PC-3 (cell line): ENCODE results near the gene IGFBPL1.

Experiments used
- EZH2 ChIP-seq: fragments of 300-600 bp; sonication (generic); IDR thresholded peaks from one replicate; pipeline ENCODE4 v1.6.1; 2017; ENCODE audit warnings: antibody characterized with exemption, mild to moderate bottlenecking, low read length; ENCODE audit not compliant: unreplicated experiment
- EZH2phosphoT487 ChIP-seq: fragments of 300-600 bp; sonication (generic); IDR thresholded peaks from 2 replicates; pipeline ENCODE4 v1.6.1; 2018; ENCODE audit warnings: mild to moderate bottlenecking, antibody characterized with exemption, low read length, borderline replicate concordance
- TF ChIP-seq, protein P1 (sequence below): fragments of 300-600 bp; sonication (generic); conservative IDR thresholded peaks from 2 replicates; pipeline ENCODE4 v1.5.1; 2017; ENCODE audit warnings: antibody characterized with exemption, low read depth, mild to moderate bottlenecking, low read length

DNA sequence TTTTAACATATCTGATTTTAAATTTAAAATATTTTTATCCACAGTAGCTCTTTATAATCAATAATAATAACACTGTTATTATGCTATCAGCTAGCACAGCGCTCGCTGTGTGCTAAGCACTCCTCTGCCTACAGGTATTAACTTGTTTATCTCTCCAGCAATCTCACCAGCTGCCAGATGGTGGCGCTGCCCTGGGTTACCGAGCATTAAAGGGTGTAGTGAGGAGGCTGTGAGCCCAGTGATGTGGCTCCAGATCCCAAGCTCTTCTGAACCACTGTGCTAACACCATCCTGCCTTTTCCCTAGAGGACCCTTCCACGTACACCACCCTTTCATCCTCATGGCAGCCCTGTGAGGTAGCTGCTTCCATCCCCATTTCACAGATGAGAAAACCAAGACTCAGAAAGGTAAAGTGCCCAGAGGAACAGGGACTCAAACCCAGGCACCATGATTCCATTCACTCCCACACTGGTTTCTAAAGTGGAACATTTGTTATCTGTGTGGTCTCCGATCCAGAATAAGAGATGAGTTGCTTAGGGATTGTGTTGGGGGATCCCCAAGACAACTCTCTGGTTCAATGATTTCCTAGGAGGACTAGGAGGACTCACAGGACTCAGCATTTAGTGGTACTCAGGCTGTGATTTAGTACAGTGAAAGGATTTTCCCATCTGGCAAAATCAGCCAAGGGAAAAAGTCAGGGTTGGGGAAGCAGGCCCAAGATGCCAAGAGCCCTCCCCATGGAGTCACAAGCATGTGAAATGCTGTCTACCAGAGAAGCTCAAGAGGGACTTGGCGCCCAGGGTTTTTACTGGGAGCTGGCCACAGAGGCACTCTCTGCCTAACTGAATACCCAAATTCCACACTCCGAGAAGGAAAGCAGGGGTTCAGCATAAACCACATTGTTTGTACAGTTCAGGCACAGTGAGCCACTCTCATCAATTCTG, 7.0 kb downstream of the IGFBPL1 start:
- TF ChIP-seq, protein P1, sequence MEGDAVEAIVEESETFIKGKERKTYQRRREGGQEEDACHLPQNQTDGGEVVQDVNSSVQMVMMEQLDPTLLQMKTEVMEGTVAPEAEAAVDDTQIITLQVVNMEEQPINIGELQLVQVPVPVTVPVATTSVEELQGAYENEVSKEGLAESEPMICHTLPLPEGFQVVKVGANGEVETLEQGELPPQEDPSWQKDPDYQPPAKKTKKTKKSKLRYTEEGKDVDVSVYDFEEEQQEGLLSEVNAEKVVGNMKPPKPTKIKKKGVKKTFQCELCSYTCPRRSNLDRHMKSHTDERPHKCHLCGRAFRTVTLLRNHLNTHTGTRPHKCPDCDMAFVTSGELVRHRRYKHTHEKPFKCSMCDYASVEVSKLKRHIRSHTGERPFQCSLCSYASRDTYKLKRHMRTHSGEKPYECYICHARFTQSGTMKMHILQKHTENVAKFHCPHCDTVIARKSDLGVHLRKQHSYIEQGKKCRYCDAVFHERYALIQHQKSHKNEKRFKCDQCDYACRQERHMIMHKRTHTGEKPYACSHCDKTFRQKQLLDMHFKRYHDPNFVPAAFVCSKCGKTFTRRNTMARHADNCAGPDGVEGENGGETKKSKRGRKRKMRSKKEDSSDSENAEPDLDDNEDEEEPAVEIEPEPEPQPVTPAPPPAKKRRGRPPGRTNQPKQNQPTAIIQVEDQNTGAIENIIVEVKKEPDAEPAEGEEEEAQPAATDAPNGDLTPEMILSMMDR = peak; percentile 67
- TF ChIP-seq EZH2 (no peak), EZH2phosphoT487 (no peak)
